G401 (cell line): ENCODE data around the gene ACAD10. TPM values are rescaled to one million over a fixed set of nuclear protein-coding genes. Genes with fewer than 3 reads are reported as not detected.
"Not testable (repeated sequence)": the region's sequence is repeated elsewhere in the genome, so short reads cannot be mapped to it uniquely, and the experiment has no call there.

Source experiments
- DNase-seq: peaks from one replicate; pipeline ENCODE4 v3.0.0-alpha.2; 2015; ENCODE audit warnings: low spot score
- in situ Hi-C: cut with HindIII; loops from 2 replicates; pipeline ENCODE4 v1.10.0; 2016; ENCODE audit warnings: low sequenced_read_pairs, mixed read lengths
- total RNA-seq: library from RNA; depleted of rRNA; stranded (reverse); fragments of >200 nt; shearing (Covaris generic); gene quantifications from 2 replicates; pipeline ENCODE4 v1.2.3, GENCODE V29; 2014

The ACAD10 gene
- total RNA-seq, 1 experiment from 2014 or later, result 39.2 TPM

DNA sequence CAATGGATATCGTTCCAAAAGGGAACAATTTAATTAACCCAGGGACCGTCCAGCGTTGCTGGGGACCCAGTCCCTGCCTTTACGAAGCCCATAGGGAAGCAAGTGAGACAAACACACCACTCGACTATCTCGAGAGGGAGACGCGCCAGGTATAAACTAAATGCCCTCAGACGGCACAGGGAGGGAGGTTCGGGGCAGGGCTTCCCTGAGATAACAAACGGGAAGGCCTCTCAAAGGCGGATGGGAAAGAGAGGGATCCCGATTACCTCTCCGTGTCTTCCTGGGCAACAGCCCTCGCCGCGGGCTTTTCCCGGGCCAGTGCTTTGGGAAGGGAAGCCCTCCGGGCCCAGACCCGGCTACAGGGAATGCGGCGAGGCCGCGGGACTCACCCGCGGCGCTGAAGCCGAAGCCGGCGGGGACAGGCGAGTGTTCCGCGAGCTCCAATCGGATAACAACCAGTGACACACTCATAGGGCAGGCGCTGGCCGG, 487 bp upstream of the ACAD10 start:
- in situ Hi-C loops, result loop anchor here (25.0 kb wide), 1 partner anchor 98 kb away; the partner anchor contains the start of gene ATXN2
- DNase-seq, result no peak

DNA sequence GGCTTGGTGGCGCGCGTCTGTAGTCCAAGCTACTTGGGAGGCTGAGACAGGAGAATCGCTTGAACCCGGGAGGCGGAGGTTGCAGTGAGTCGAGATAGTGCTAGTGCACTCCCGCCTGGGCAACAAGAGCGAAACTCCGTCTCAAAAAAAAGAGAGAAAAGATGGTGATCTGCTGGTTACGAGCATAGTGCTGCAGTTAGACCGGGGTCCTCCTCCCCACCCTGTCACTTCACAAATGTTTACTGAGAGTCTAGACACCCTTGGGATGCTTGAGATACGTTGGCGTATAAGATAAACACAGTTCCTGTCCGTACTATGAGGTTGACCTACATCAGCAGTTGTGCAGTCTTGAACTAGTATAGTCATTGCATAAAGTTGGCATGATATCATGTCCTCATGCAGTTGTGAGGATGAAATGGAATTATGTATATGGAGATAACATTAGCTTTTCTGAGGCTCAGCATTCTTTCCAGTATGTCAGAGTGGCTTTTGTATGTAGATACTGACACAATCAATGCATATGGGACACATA, 787 bp downstream of the ACAD10 start:
- DNase-seq, result no peak
- in situ Hi-C loops, result loop anchor here (25.0 kb wide), 1 partner anchor 99 kb away; the partner anchor contains the start of gene ATXN2

DNA sequence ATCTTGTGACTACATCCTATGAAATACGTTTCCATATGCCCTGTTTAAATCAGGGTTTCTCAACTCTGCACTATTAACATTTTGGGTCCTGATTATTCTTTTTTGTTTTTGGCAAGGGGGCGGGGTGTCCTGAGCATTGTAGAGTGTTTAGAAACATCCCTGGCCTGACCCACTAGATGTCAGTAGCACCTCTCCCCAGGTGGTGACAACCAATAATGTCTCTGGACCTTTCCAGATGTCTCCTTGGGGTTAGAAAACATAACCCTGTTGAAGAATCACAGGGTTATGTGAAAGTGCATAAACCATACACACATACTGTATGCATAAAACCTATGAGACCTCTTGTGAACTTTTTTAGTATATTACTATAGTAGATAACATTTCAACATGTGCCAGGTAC, 1.4 kb downstream of the ACAD10 start:
- no peak for DNase-seq
- in situ Hi-C loops, result loop anchor here (25.0 kb wide), 1 partner anchor 100 kb away; the partner anchor contains the start of gene ATXN2

DNA sequence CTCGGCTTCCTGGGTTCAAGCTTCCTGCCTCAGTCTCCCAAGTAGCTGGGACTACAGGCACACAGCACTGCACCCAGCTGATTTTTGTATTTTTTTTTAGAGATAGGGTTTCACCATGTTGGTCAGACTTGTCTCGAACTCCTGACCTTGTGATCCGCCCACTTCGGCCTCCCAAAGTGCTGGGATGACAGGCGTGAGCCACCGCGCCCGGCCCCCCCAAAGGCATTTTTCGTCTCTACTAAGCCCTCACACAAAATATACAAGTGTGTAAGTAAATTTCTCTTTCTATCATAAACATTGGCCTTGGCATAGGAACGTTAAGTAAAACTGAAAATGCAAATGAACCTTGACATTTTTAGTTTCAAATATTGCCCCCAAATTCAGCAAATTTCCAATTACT, 2.1 kb downstream of the ACAD10 start:
- in situ Hi-C loops, result loop anchor here (25.0 kb wide), 1 partner anchor 101 kb away; the partner anchor contains the start of gene ATXN2
- no peak for DNase-seq

DNA sequence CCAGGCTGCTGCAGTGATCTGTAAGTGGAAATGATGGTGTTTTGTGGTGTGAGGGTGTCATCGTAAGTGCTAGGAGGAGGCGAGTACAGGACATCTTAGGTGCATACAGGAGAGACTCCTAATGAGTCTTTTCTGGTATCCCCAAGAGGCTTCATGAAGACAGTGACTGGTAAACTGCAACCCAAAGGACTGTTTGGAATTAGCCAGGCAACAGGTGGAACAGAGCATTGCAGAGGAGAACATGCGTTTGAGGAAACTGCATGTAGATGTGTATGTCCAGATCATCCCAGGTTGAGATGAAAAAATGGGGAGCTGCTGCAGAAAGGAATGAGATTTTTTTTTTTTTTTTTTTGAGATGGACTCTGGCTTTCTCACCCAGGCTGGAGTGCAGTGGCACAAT, 5.4 kb downstream of the ACAD10 start:
- in situ Hi-C loops, result loop anchor here (10.0 to 25.0 kb wide), 2 partner anchors 104 to 114 kb away; partner anchors contain the start of gene ATXN2
- no peak for DNase-seq

DNA sequence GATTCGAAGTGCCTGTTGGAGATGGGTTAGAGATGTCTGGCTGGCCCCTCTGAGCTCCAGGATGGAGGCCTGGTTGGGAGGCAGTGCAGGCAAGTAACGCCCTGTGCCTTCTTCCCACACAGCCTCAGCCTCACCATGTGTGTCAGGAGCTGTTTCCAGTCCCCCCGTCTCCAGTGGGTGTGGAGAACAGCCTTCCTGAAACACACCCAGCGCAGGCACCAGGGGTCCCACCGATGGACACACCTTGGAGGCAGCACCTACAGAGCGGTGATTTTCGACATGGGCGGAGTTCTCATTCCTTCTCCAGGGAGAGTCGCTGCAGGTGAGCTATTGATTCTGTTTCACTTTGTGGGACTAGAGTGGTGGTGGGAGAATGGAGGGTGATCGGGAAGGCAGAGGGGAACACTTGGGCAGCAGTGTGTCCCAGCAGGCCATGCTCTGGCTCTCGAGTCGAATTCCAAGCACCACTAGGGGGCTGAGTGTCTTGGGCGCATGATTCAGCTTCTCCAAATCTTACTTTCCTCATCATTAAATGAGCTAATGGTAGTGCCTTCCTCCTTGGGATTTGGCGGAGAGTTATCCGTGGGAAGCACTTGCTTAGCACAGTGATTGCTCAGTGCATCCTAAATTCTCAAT, 6.8 kb downstream of the ACAD10 start:
- in situ Hi-C loops, result loop anchor here (10.0 to 25.0 kb wide), 2 partner anchors 105 to 112 kb away; partner anchors contain the start of gene ATXN2
- DNase-seq, result no peak

DNA sequence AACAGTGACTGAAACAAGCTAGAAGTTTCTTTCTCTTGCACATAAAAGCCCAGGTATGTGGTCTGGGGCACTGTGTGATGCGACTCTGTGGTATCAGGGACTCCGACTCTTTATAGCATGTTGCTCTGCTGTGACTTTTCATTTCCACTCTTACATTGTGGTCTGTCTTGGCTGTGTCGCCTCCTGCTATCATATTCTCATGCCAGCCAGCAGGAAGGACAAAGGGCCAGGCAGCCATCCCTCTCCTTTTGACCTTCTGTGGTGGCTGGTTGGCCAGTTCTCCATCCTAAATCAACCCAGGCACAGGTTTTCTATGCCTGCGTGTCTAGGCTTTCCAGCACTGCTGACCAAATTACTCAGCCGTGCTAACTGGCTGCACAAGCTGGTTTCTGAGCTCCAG, 8.0 kb downstream of the ACAD10 start:
- in situ Hi-C loops, result loop anchor here (10.0 to 25.0 kb wide), 2 partner anchors 107 to 111 kb away; partner anchors contain the start of gene ATXN2
- DNase-seq, result no peak

DNA sequence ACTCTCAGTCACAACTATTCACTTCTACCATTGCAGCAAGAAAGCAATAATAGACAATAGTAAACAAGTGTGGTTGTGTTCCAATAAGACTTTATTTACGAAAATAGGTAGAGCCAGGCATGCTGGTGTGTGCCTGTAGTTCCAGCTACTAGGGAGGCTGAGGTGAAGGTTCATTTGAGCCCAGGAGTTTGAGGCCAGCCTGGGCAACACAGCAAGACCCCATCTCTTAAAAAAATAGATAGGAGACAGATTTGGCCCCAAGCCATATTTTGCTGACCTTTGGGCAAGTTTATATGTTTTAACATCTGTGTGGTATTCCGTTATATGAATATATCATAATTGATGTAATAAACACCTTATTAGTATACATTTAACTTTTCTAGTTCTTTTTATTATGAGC, 14.1 kb downstream of the ACAD10 start:
- DNase-seq, result no peak
- in situ Hi-C loops, result loop anchor here (10.0 to 25.0 kb wide), 2 partner anchors 105 to 113 kb away; partner anchors contain the start of gene ATXN2

DNA sequence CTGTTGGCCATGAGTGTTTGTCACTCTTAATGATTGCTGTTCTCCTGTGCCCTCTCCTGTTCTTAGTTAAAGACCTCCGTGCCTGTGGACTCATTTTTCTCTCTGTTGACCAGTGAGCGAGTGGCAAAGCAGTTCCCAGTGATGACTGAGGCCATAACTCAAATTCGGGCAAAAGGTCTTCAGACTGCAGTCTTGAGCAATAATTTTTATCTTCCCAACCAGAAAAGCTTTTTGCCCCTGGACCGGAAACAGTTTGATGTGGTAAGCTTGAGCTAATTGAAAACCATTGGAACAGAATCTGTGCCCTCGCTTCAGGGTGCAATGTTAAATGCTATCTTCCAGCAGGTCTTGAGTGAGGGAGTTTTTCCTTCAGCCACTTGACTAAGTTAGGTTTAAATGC, 19.8 kb downstream of the ACAD10 start:
- DNase-seq, result no peak
- in situ Hi-C loops, result no loop called here

DNA sequence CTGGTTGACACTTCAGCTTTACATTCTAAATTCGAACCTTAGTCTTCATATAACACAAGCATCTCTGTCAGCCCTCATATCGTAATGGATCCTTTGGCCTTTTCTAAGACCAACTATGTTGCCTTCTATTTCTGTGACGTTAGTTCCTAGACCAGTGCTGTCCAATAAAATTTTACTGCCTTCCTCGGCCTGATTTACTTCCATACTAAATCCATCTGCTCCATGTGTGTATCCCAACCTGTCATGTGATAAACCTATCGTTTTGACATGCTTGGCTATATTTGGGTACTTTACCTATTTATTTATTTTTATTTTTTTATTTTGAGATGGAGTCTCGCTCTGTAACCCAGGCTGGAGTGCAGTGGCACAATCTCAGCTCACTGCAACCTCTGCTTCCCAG, 20.3 kb downstream of the ACAD10 start:
- DNase-seq, result no peak
- in situ Hi-C loops, result no loop called here

DNA sequence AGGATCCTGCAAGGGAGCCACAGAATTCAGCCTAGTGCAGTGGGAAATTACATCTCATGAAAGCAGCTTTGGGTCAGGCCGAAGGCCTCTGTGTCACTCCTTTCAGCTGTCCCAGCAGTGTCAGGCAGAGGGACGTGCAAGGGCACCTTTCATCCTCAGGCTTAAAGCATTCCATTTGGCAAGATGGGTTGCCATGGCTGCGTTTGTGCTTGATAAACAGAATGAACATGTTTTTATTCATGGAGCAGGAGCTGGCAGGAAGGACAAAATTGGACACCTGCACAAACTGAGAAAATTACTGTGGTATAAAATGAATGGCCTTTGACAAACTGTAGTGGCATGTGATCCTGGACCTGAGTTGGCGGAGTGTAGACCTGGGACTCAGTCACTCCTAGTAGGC, 29.4 kb downstream of the ACAD10 start:
- in situ Hi-C loops, result no loop called here
- DNase-seq, result no peak

DNA sequence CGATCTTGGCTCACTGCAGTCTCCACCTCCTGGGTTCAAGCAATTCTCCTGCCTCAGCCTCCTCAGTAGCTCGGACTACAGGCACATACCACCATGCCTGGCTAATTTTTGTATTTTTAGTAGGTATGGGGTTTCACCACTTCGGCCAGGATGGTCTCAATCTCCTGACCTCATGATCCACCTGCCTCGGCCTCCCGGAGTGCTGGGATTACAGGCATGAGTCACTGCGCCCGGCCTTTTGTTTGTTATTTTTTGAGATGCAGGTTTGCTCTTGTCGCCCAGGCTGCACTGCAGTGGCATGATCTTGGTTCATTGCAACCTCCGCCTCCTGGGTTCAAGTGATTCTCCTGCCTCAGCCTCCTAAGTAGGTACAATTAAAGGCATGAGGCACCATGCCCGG, 33.5 kb downstream of the ACAD10 start:
- in situ Hi-C loops, DNase-seq: not testable (repeated sequence)

DNA sequence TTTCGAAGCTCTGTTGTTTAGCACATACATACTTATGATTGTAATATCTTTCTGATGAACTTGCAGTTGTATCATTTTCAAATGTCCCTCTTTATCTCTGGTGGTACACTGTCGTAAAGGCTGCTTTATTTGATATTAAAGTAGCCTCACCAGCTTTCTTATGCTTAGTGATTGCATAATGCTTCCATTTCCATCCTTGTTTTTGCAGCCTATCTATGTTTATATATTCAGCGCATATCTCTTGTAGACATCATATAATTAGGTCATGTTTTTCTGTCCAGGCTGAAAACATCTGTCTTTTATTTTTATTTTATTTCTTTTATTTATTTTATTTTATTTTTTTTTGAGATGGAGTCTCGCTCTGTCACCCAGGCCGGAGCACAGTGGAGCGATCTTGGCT, 34.6 kb downstream of the ACAD10 start:
- DNase-seq, result no peak
- in situ Hi-C loops, result no loop called here

DNA sequence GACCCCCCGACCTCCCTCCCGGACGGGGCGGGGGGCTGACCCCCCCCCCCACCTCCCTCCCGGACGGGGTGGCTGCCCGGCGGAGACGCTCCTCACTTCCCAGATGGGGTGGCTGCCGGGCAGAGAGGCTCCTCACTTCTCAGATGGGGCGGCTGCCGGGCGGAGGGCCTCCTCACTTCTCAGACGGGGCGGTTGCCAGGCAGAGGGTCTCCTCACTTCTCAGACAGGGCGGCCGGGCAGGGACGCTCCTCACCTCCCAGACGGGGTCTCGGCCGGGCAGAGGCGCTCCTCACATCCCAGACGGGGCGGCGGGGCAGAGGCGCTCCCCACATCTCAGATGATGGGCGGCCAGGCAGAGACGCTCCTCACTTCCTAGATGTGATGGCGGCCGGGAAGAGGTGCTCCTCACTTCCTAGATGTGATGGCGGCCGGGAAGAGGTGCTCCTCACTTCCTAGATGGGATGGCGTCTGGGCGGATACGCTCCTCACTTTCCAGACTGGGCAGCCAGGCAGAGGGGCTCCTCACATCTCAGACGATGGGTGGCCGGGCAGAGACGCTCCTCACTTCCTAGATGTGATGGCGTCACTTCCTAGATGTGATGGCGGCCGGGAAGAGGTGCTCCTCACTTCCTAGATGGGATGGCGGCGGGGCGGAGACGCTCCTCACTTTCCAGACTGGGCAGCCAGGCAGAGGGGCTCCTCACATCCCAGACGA, 38.0 kb downstream of the ACAD10 start:
- DNase-seq, in situ Hi-C loops: not testable (repeated sequence)

DNA sequence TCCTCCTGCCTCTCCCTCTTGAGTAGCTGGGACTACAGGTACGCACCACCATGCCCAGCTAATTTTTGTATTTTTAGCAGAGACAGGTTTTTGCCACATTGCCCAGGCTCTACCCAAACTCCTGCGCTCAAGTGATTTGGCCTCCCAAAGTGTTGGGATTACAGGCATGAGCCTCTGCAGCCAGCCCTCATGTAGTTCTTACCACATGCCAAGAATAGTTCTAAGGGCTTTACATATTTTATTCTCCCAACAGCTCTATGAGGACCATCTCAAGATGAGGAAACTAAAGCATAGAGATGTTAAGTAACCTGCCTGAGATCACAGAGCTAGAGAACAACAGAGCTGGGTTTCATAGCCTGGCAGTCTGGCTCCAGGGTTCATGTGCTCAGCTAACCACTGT, 42.9 kb downstream of the ACAD10 start:
- in situ Hi-C loops, result no loop called here

DNA sequence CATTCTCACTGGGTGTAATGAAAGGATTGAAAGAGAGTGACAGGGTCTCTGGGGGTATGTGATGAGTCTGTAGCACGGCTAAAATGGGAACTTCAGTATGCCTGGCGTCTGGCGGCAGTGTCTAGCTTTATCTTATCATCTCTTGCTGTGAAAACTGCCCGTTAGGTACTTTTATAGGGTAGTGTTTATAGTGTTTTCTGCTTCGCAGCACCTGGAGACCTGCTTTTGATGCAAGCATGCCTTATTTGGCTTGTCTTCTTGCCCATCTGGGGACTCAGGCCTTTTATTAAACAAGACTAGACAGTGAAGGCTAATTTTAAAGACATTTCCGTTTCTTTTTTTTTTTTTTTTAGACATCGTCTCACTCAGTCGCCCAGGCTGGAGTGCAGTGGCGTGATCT, 44.6 kb downstream of the ACAD10 start:
- no peak for DNase-seq
- in situ Hi-C loops, result no loop called here

More for the DNA sequence above, 42.9 kb downstream of the ACAD10 start:
- no peak for DNase-seq

DNA sequence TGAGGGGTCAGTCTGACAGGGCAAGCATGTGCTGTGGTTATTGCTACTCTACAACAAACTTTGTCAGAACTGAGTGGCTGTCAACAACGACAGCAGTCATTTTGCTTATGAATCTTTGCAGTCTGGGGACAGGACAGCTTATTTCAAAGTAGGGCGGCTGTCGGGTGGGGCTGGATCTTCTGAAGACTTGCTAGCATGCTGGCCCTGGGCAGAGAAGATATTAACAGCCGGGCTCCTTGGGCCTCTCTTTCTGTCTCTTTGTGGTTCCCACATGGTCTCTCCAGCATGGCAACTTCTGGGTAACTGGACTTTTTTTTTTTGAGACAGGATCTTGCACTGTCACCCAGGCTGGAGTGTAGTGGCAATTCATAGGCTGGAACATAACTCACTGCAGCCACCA, 46.9 kb downstream of the ACAD10 start:
- DNase-seq, result no peak
- in situ Hi-C loops, result no loop called here

DNA sequence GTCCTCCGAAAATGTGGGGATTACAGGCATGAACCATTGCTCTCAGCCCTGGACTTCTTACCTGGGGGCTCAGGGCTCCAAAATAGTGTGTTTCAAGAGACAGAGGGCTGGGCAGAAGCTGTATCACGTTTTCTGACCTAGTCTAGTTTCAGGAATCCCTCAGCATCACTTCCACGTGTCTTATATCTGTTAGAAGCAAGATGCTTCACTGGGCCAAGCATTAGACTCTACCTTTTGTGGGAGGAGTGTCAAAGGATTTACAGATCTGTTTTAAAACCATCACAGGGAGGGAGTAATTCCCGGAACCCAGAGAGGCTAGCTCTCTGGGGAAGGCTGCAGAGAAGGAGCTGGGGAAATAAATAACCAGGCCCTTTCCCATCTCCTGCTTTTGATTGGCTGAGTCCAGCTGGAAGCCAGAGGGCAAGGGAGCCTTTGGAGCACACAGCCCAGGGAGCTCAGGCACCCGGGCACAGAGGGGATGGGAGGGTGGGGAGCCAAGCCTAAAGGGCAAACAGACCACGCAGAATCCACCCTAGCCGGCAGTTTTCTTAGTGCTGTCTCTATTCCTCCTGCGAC, 47.6 kb downstream of the ACAD10 start:
- in situ Hi-C loops, result no loop called here
- DNase-seq, result no peak

DNA sequence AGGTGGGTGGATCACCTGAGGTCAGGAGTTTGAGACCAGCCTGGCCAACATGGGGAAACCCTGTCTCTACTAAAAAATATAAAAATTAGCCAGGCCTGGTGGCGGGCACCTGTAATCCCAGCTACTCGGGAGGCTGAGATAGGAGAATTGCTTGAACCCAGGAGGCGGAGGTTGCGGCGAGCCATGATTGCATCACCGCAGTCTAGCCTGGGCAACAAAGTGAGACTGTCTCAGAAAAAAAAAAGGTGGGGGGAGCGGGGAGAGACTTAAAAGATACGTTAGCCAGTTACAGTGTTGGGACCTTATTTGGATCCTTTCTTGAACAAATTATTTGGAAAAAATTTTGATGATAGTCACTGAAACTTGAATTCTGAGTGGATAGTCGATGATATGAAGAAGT, 53.7 kb downstream of the ACAD10 start:
- DNase-seq, in situ Hi-C loops: not testable (repeated sequence)
